Measurements from ENCODE around the gene CACNB2. TPM values are rescaled to one million over a fixed set of nuclear protein-coding genes. Genes with fewer than 3 reads are reported as not detected.
A peak's percentile ranks its signal among the peaks of the same experiment; 100 is the strongest.

Gene CACNB2
- total RNA-seq, 4 donors from 2014 or later: 0.13 to 1.5 (median 0.18) TPM; not detected in 1

GRCh38 chr10:18303851-18304801 is 163.9 kb downstream of the CACNB2 start:
- Histone ChIP-seq H3K4me3 (no peak overlapping the region), H3K4me1 (no peaks in the 10 kb centered on the region), H3K36me3 (no peaks in the 10 kb centered on the region), H3K9me3 (no peaks in the 10 kb centered on the region), H3K27ac (no peak overlapping the region), H3K27me3 (no peaks in the 10 kb centered on the region)
- intact Hi-C loops (cut with DNase I; ENCODE audit: low total_unique reads): no loop called here
- in situ Hi-C loops (cut with MboI; ENCODE audit: low sequenced_read_pairs in 4 of 4): no loop called here
- no peak for ATAC-seq
- DNase-seq: no peak
- TF ChIP-seq, protein P1, sequence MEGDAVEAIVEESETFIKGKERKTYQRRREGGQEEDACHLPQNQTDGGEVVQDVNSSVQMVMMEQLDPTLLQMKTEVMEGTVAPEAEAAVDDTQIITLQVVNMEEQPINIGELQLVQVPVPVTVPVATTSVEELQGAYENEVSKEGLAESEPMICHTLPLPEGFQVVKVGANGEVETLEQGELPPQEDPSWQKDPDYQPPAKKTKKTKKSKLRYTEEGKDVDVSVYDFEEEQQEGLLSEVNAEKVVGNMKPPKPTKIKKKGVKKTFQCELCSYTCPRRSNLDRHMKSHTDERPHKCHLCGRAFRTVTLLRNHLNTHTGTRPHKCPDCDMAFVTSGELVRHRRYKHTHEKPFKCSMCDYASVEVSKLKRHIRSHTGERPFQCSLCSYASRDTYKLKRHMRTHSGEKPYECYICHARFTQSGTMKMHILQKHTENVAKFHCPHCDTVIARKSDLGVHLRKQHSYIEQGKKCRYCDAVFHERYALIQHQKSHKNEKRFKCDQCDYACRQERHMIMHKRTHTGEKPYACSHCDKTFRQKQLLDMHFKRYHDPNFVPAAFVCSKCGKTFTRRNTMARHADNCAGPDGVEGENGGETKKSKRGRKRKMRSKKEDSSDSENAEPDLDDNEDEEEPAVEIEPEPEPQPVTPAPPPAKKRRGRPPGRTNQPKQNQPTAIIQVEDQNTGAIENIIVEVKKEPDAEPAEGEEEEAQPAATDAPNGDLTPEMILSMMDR (IDR thresholded peaks at IDR 0.05 in 4 of 5, conservative IDR thresholded peaks at IDR 0.05 in 1 of 5): no peak
- TF ChIP-seq POLR2A (IDR thresholded peaks at IDR 0.05): no peak

GRCh38 chr10:18306031-18306430 is 165.8 kb downstream of the CACNB2 start:
- Histone ChIP-seq H3K4me3 (no peak overlapping the region), H3K4me1 (no peaks in the 10 kb centered on the region), H3K27ac (no peak overlapping the region), H3K36me3 (no peaks in the 10 kb centered on the region), H3K9me3 (no peaks in the 10 kb centered on the region), H3K27me3 (no peaks in the 10 kb centered on the region)
- in situ Hi-C loops (cut with MboI; ENCODE audit: low sequenced_read_pairs in 4 of 4): no loop called here
- intact Hi-C loops (cut with DNase I; ENCODE audit: low total_unique reads): no loop called here
- ATAC-seq: no peak
- no peak for TF ChIP-seq POLR2A (IDR thresholded peaks at IDR 0.05)
- no peak for DNase-seq

DNA sequence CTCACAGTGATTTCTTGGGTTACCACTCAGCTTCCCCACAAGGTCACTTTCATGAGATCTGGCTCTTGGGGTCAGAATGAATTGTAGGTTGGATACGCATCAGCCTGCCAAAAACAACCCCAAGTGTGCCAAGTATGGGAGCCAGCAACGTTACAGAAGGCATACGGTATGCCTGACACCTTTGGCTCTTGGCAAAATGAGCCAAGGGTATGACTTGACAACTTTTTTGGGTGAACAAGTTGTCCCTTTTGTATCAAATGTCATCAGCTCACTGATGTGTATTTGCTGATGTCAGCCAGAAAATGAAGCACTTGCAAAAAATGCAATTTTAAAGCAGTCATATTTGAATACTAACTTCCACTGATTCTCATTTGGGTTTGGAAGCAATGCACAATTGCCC is 168.4 kb downstream of the CACNB2 start:
- H3K9me3 ChIP-seq: no peaks in the 10 kb centered on the region
- H3K27ac ChIP-seq: no peak overlapping the region
- no peak for ATAC-seq
- DNase-seq: no peak
- TF ChIP-seq POLR2A (IDR thresholded peaks at IDR 0.05): no peak
- TF ChIP-seq, protein P1 (IDR thresholded peaks at IDR 0.05 in 4 of 5, conservative IDR thresholded peaks at IDR 0.05 in 1 of 5): no peak
- in situ Hi-C loops (cut with MboI; ENCODE audit: low sequenced_read_pairs in 4 of 4) (no loop called here), intact Hi-C loops (cut with DNase I; ENCODE audit: low total_unique reads) (no loop called here)
- H3K36me3 ChIP-seq: no peaks in the 10 kb centered on the region
- H3K4me1 ChIP-seq: no peaks in the 10 kb centered on the region
- H3K27me3 ChIP-seq: no peaks in the 10 kb centered on the region
- no peak overlapping the region for H3K4me3 ChIP-seq

- TF ChIP-seq, protein P1 (IDR thresholded peaks at IDR 0.05 in 4 of 5, conservative IDR thresholded peaks at IDR 0.05 in 1 of 5): no peak
- no peak for TF ChIP-seq POLR2A (IDR thresholded peaks at IDR 0.05)
- H3K36me3 ChIP-seq: no peaks in the 10 kb centered on the region
- DNase-seq (no peak), ATAC-seq (no peak)
- in situ Hi-C loops (cut with MboI; ENCODE audit: low sequenced_read_pairs in 4 of 4): no loop called here
- no peaks in the 10 kb centered on the region for H3K27me3 ChIP-seq
- no peaks in the 10 kb centered on the region for H3K9me3 ChIP-seq
- intact Hi-C loops (cut with DNase I; ENCODE audit: low total_unique reads): no loop called here
- no peak overlapping the region for H3K4me3 ChIP-seq
- no peaks in the 10 kb centered on the region for H3K4me1 ChIP-seq
- H3K27ac ChIP-seq: no peak overlapping the region
Observed at GRCh38 chr10:18310761-18311160, 170.5 kb downstream of the CACNB2 start.

GRCh38 chr10:18312374-18313139 is 172.3 kb downstream of the CACNB2 start:
- DNase-seq (no peak), ATAC-seq (peak; percentile 51 to 69)
- H3K27me3 ChIP-seq: no peaks in the 10 kb centered on the region
- in situ Hi-C loops (cut with MboI; ENCODE audit: low sequenced_read_pairs in 4 of 4): no loop called here
- no peaks in the 10 kb centered on the region for H3K36me3 ChIP-seq
- intact Hi-C loops (cut with DNase I; ENCODE audit: low total_unique reads): no loop called here
- no peaks in the 10 kb centered on the region for H3K4me1 ChIP-seq
- TF ChIP-seq, protein P1 (IDR thresholded peaks at IDR 0.05 in 4 of 5, conservative IDR thresholded peaks at IDR 0.05 in 1 of 5): no peak
- no peak for TF ChIP-seq POLR2A (IDR thresholded peaks at IDR 0.05)
- no peaks in the 10 kb centered on the region for H3K9me3 ChIP-seq
- peak overlapping the region; percentile 14 to 55 (median 32) for H3K27ac ChIP-seq
- H3K4me3 ChIP-seq: no peak overlapping the region

Measured in gastrocnemius medialis (tissue), 4 donors.